NCI-H1092 treated with DMSO at 0.1 percent for 48 hours (cell line): ENCODE results near the gene RAI14.

ENCODE experiments used
- DNase-seq: peaks from one replicate; lab custom pipeline; 2025; lab: John Stamatoyannopoulos, UW

The RAI14 gene

GRCh38 chr5:34648039-34648839 lies 7.9 kb upstream of the RAI14 start:
- no peak for DNase-seq

- no peak for DNase-seq
These were observed 7.3 kb upstream of the RAI14 start for GRCh38 chr5:34648840-34649158.

GRCh38 chr5:34651791-34652190 lies 4.3 kb upstream of the RAI14 start:
- DNase-seq = no peak

- no peak for DNase-seq
These were observed 3.7 kb upstream of the RAI14 start for GRCh38 chr5:34652466-34652865.

GRCh38 chr5:34652914-34653313 lies 3.2 kb upstream of the RAI14 start:
- DNase-seq = no peak

- DNase-seq = no peak
These were observed 2.4 kb upstream of the RAI14 start for GRCh38 chr5:34653708-34654107.

- DNase-seq = no peak
These were observed 655 bp upstream of the RAI14 start for GRCh38 chr5:34655354-34655991.

- no peak for DNase-seq
These were observed 659 bp downstream of the RAI14 start for GRCh38 chr5:34656700-34657273.

GRCh38 chr5:34657274-34657921 lies 1.3 kb downstream of the RAI14 start:
- no peak for DNase-seq

- DNase-seq = no peak
These were observed 1.9 kb downstream of the RAI14 start for GRCh38 chr5:34657988-34658387.

- no peak for DNase-seq
These were observed 3.0 kb downstream of the RAI14 start for GRCh38 chr5:34659168-34659567.

- no peak for DNase-seq
These were observed 4.3 kb downstream of the RAI14 start for GRCh38 chr5:34660444-34660843.

- DNase-seq = no peak
These were observed 7.8 kb downstream of the RAI14 start for GRCh38 chr5:34663771-34664496.

GRCh38 chr5:34666392-34667080 lies 10.4 kb downstream of the RAI14 start:
- no peak for DNase-seq

- no peak for DNase-seq
These were observed 11.6 kb downstream of the RAI14 start for GRCh38 chr5:34667705-34668104.

GRCh38 chr5:34669931-34670516 lies 13.9 kb downstream of the RAI14 start:
- DNase-seq = no peak

- DNase-seq = no peak
These were observed 16.1 kb downstream of the RAI14 start for GRCh38 chr5:34672196-34672595.

GRCh38 chr5:34673463-34674125 lies 17.5 kb downstream of the RAI14 start:
- DNase-seq = no peak

- DNase-seq = no peak
These were observed 18.1 kb downstream of the RAI14 start for GRCh38 chr5:34674187-34674586.

- no peak for DNase-seq
These were observed 19.7 kb downstream of the RAI14 start for GRCh38 chr5:34675857-34676256.

- no peak for DNase-seq
These were observed 20.3 kb downstream of the RAI14 start for GRCh38 chr5:34676416-34676815.
